ENCODE results near the gene ANO7.

- no peak for TF ChIP-seq CTCF (conservative IDR thresholded peaks at IDR 0.05; ENCODE audit: low read length)
- no peak for TF ChIP-seq EZH2phosphoT487 (IDR thresholded peaks at IDR 0.05; ENCODE audit: borderline replicate concordance, low read depth, low read length)
These were observed 79.8 kb downstream of the ANO7 start for GRCh38 chr2:241268306-241268705.
